Activated CD8-positive, alpha-beta memory T cell treated with anti-CD3 and anti-CD28 coated beads, Interleukin-2, amount 50 U/mL, for 24 hours (primary cell): ENCODE results near the gene ZNF446.
"Not testable (repeated sequence)": the region's sequence is repeated elsewhere in the genome, so short reads cannot be mapped to it uniquely, and the experiment has no call there.

ENCODE experiments used
- DNase-seq: peaks from one replicate; pipeline ENCODE4 v3.0.0-alpha.2; 2020; ENCODE audit errors: extremely low read depth

ZNF446 gene

GRCh38 chr19:58475714-58476497 is at the start of gene ZNF446:
Gene ZNF446 (plus strand): TSS chr19:58476352. CDS start chr19:58477219, 867 bp downstream.
- DNase-seq, result peak; percentile 86

DNA sequence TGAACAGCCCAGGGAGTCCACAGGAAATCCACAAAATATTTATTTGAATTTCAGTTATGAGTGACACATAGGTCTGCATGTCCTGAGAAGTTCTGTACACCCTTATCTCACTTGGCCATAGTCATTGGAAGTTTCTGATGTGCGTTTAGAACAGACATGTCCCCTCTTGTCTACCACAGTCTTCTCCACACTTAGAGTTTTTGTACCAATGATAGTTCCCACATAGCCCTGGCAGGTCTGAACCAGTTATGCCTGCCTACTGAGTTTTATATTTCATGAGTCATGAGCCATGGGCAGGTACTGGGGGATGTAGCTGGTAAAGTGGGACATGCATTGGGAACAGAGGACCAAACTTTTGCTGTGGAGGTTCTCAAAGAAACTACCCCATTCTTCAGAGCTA is 47.5 kb upstream of the ZNF446 start:
- DNase-seq, result no peak

- DNase-seq, result no peak
Observed at GRCh38 chr19:58429745-58430144, 46.4 kb upstream of the ZNF446 start.

DNA sequence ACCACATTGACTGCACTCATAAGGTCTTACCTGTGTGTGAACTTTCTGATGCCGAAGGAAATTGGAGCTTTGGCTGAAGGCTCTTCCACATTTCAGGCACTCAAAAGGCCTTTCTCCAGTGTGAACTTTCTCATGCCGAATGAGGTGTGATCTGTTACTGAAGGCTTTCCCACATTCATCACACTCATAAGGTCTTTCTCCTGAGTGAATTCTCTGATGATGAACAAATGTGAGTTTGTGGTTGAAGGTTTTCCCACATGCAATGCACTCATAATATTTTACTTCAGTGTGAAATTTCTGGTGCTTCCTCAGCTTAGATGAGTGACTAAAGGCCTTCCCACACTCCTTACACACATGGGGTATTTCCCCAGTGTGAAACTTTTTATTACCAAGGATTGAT is 41.9 kb upstream of the ZNF446 start:
- DNase-seq, result no peak

DNA sequence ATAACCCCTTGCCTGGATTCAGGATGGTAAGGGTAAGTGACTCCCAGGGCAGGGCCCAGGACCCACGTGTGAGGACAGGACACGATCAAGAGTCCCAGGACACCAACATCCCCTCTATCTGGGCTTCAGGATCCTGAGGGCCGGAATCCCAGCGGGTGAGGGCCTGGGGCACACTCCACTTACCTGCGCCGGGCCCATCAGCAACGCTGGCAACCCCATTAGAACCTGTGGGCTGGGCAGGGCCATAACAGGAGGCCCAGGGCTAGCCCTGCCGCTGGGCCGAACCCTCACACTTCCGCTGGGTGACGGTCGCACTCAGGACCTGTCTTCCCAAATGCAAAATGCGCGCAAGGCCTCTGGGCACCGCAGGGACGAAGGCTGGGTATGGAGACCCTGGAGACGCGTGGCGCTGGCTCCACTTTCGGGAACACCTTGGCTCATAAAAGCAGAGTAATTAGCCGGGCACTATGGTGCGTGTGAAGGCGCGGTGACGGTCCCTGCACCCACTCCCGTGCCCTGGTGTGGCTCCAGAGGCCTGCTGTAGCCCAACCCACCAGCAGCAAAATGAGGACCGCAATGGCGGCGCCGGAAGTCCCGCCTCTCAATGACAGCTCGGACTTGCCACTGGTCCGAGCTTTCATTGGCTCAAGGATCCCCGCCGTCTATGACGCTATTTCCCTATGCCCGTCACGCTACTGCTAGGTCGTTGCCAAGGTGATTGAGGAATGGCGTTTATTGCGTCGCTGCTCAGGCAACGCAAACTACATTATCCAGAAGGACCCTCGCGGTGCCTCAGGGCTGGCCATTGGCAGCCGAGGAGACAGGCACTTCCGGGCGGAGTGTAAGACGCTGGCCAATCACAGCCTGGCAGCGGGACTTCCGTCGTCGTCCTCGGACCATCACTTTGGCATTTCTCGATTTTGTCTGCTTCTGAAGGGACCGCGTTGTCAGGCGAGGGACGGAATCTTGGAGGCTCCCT is 36.3 kb upstream of the ZNF446 start, which contains the start of gene ZNF132:
Gene ZNF132 (minus strand): TSS at position 578 of the 979 bp plus-strand sequence. CDS start 332 bp downstream, at position 246.
- DNase-seq, result peak; percentile 87

DNA sequence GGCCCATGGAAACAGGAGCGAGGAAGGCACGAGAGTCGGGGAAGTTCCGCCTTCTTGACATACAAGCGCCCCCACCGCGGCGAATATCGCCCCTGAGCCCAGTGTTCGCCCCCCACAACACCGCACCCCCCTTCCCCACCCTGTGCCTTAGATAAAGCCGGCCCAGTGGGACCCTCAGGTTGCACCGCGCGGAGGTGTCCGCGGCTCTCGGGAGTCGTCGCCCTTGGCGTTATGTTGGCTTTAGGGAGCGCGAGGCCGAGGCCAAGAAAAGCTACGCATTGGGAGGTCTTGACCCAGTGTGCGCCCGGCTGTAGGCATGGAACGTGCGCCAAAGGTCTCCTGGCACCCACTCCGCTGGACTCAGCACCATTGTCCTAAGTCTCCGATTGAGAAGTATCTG is 35.6 kb upstream of the ZNF446 start:
- DNase-seq, result no peak

DNA sequence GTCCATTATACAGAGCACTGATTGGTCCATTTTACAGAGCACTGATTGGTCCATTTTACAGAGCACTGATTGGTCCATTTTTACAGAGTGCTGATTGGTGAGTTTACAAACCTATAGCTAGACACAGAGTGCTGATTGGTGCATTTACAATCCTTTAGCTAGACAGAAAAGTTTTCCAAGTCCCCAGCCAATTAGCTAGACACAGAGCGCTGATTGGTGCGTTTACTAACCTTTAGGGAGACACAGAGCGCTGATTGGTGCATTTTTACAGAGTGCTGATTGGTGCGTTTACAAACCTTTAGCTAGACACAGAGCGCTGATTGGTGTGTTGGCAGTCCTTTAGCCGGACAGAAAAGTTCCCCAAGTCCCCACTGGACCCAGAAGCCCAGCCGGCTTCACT is 33.2 kb upstream of the ZNF446 start:
- not testable (repeated sequence) for DNase-seq

DNA sequence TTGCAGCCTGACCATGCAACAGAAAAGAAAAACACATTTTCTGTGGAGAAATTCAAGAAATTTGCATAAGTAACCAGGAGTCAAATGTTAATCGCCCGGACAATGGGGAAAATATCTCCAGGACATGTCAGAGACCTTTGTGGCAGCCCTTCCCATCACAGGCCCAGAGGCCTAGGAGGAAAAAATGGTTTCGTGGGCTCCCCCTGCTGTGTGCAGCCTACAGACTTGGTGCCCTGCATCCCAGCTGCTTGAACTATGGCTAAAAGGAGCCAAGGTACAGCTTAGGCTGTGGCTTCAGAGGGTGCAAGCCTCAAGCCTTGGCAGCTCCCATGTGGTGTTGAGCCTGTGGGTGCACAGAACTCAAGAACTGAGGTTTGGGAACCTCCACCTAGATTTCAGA is 27.3 kb upstream of the ZNF446 start:
- DNase-seq, result not testable (repeated sequence)

DNA sequence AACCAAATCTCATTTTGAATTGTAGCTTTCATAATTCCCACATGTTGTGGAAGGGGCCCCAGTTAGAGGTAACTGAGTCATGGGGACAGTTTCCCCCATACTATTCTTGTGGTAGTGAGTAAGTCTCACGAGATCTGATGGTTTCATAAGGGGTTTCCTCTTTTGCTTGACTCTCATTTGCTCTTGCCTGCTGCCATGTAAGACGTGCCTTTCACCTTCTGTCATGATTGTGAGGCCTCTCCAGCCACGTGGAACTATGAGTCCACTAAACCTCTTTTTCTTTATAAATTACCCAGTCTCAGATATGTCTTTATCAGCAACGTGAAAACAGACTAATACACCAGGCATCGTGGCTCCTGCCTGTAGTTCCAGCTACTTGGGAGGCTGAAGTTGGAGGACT is 26.2 kb upstream of the ZNF446 start:
- not testable (repeated sequence) for DNase-seq

- DNase-seq, result no peak
Observed at GRCh38 chr19:58450856-58451357, 25.2 kb upstream of the ZNF446 start.

GRCh38 chr19:58451358-58452101 is 24.6 kb upstream of the ZNF446 start, which contains the start of gene ZNF324B:
Gene ZNF324B (plus strand): TSS chr19:58451622. CDS start chr19:58453702, 2,080 bp downstream.
- DNase-seq, result peak; percentile 88

DNA sequence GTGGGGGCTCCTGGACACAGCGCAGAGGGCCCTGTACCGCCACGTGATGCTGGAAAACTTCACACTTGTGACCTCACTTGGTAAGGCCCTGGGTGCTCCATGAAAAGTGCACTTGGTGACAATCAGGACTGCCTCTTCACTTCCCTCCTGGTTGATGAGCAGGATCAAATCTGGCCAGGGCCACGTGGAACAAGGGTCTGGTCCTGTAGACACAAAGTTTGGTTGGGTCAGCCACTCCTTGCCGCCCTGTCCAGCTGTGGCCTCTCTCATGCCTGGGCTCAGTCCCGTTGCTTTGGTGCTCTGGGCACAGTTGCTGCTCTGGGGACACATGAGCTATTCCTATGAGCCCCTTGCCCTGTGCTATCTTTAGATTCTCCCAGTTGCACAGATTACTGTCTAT is 22.4 kb upstream of the ZNF446 start:
- no peak for DNase-seq

DNA sequence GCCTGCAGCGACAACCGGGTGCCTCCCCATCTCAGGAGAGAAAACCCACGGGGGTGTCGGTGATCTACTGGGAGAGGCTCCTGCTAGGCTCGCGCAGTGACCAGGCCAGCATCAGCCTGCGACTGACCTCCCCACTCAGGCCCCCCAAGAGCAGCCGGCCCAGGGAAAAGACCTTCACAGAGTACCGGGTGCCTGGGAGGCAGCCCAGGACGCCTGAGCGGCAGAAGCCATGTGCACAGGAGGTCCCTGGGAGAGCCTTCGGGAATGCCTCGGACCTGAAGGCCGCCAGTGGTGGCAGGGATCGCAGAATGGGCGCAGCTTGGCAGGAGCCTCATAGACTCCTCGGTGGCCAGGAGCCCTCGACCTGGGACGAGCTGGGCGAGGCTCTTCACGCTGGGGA is 20.8 kb upstream of the ZNF446 start:
- DNase-seq, result no peak

DNA sequence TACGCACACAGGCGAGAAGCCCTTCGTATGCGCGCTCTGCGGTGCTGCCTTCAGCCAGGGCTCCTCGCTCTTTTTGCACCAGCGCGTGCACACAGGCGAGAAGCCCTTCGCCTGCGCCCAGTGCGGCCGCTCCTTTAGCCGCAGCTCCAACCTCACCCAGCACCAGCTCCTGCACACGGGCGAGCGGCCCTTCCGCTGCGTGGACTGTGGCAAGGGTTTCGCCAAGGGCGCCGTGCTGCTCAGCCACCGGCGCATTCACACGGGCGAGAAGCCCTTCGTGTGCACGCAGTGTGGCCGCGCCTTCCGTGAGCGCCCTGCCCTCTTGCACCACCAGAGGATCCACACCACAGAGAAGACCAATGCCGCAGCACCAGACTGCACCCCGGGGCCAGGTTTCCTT is 20.0 kb upstream of the ZNF446 start:
- DNase-seq, result no peak

DNA sequence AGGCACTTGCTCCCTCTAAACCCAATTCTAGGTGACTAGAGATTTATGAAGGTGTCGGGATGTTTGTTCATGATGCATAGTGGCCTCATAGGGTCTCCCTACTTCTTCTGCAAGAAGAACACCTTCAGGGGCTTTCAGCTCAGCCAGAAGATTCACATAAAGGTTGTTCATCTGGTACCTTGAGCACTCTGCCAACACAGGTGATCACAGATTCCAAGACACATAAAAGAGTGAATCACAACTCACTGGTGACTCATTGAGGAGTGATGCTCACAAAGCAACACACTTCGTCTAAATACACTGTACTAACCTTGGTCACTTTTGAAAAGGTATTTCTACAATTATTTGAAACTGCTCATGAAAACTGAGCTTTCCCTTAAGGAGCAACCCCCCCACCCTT is 16.1 kb upstream of the ZNF446 start:
- no peak for DNase-seq

GRCh38 chr19:58466089-58466759 is 9.9 kb upstream of the ZNF446 start:
- no peak for DNase-seq

GRCh38 chr19:58466760-58467589 is 9.2 kb upstream of the ZNF446 start, which contains the start of gene ZNF324:
Gene ZNF324 (plus strand): TSS chr19:58467080. CDS start chr19:58469186, 2,106 bp downstream.
- peak; percentile 92 for DNase-seq

- no peak for DNase-seq
Observed at GRCh38 chr19:58468216-58468839, 7.8 kb upstream of the ZNF446 start.

- DNase-seq, result no peak
Observed at GRCh38 chr19:58469241-58470013, 6.7 kb upstream of the ZNF446 start.
